ENCODE results near the gene CRK.

- TF ChIP-seq EZH2phosphoT487 (IDR thresholded peaks at IDR 0.05; ENCODE audit: low read depth) (no peak), CTCF (IDR thresholded peaks at IDR 0.05; ENCODE audit: low read depth, low read length) (no peak)
These were observed 18.6 kb upstream of the CRK start for GRCh38 chr17:1474402-1475189.

All from OCI-LY3 (cell line).